Neural progenitor cell (in vitro differentiated cells): ENCODE results near the gene SPSB1. TPM values are rescaled to one million over a fixed set of nuclear protein-coding genes. Genes with fewer than 3 reads are reported as not detected.
A peak's percentile ranks its signal among the peaks of the same experiment; 100 is the strongest.

ENCODE experiments used
- DNase-seq: peaks from one replicate; pipeline ENCODE4 v3.0.0-alpha.2; 2016; ENCODE audit warnings: low spot score
- H2AFZ ChIP-seq: fragments of 200-600 bp; sonication (generic); replicated peaks from 2 replicates; pipeline ENCODE4 v1.6.1; 2016; ENCODE audit warnings: antibody characterized with exemption
- H3F3A ChIP-seq: fragments of 200-600 bp; sonication (generic); 2 replicates; pipeline ENCODE4 v1.6.1; 2016; ENCODE audit warnings: antibody characterized with exemption, low read depth
- H3K27ac ChIP-seq: fragments of 200-600 bp; sonication (generic); 2 replicates; pipeline ENCODE4 v1.5.1; 2016; ENCODE audit warnings: mild to moderate bottlenecking
- H3K27me3 ChIP-seq: fragments of 200-600 bp; sonication (generic); 2 replicates; pipeline ENCODE4 v1.6.1; 2016; ENCODE audit warnings: mild to moderate bottlenecking, moderate library complexity
- H3K36me3 ChIP-seq: fragments of 200-600 bp; sonication (generic); 2 replicates; pipeline ENCODE4 v1.5.1; 2016
- H3K4me1 ChIP-seq: fragments of 200-600 bp; sonication (generic); 2 replicates; pipeline ENCODE4 v1.6.1; 2016; ENCODE audit warnings: mixed run types
- H3K4me2 ChIP-seq: fragments of 200-600 bp; sonication (generic); 2 replicates; pipeline ENCODE4 v1.6.1; 2016
- H3K4me3 ChIP-seq: fragments of 200-600 bp; sonication (generic); 2 replicates; pipeline ENCODE4 v1.5.1; 2016
- H3K79me2 ChIP-seq: fragments of 200-600 bp; sonication (generic); 2 replicates; pipeline ENCODE4 v1.6.1; 2016; ENCODE audit warnings: low read depth
- H3K9ac ChIP-seq: fragments of 200-600 bp; sonication (generic); 2 replicates; pipeline ENCODE4 v1.6.1; 2016
- H3K9me3 ChIP-seq: fragments of 200-600 bp; sonication (generic); 2 replicates; pipeline ENCODE4 v1.5.1; 2016; ENCODE audit warnings: low read depth
- H4K20me1 ChIP-seq: fragments of 200-600 bp; sonication (generic); 2 replicates; pipeline ENCODE4 v1.6.1; 2016; ENCODE audit warnings: low read depth
- H3K27ac Mint-ChIP-seq: 3 replicates; pipeline ENCODE4 v1.8.0; 2021; ENCODE audit warnings: mixed read lengths
- H3K27me3 Mint-ChIP-seq: 2 replicates; pipeline ENCODE4 v1.8.0; 2022; ENCODE audit warnings: low read depth, mild to moderate bottlenecking, inconsistent platforms, moderate library complexity, mixed read lengths; ENCODE audit not compliant: insufficient read depth
- H3K36me3 Mint-ChIP-seq: 3 replicates; pipeline ENCODE4 v1.8.0; 2021; ENCODE audit warnings: mixed read lengths
- H3K4me1 Mint-ChIP-seq: 3 replicates; pipeline ENCODE4 v1.8.0; 2021; ENCODE audit warnings: mixed read lengths
- H3K4me3 Mint-ChIP-seq: 3 replicates; pipeline ENCODE4 v1.8.0; 2021; ENCODE audit warnings: mild to moderate bottlenecking, moderate library complexity, mixed read lengths
- H3K9me3 Mint-ChIP-seq: 3 replicates; pipeline ENCODE4 v1.8.0; 2020; ENCODE audit warnings: mixed read lengths
- EZH2 ChIP-seq: fragments of 200-600 bp; sonication (generic); IDR thresholded peaks from 2 replicates; pipeline ENCODE4 v1.6.1; 2017; ENCODE audit warnings: antibody characterized with exemption, mild to moderate bottlenecking, moderate library complexity
- EZH2phosphoT487 ChIP-seq: fragments of 200-600 bp; sonication (generic); IDR thresholded peaks from 2 replicates; pipeline ENCODE4 v1.6.1; 2017; ENCODE audit warnings: antibody characterized with exemption
- total RNA-seq: library from RNA; depleted of rRNA; stranded (reverse); fragments of >200 nt; gene quantifications from 2 replicates; pipeline ENCODE4 v1.2.3, GENCODE V29; 2015; ENCODE audit warnings: low replicate concordance
- TF ChIP-seq, protein P1 (sequence below): fragments of 200-600 bp; sonication (generic); IDR thresholded peaks from 2 replicates; pipeline ENCODE4 v1.5.1; 2017; ENCODE audit warnings: antibody characterized with exemption, mild to moderate bottlenecking

The SPSB1 gene
- total RNA-seq, 1 donor from 2014 or later: 2.8 TPM

DNA sequence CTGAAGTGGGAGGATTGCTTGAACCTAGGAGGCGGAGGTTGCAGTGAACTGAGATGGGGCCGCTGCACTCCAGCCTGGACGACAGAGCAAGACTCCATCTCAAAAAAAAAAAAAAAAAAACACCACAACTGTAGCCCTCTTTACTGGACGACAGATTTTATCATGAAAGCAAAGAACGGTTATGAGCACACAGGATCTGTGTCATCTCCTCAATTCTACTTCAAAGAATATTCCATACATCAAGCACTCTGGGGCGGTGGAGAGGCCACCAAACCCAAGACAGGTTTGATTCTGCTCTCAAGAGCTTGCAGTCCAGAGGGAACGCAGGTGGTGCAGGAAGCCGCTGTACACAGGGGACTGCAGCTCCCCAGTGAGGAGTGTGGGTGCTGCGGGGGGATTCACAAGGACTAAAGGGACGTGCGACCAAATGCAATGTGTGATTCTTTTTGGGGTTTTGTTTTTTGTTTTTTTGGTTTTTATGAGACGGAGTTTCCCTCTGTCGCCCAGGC, 110.1 kb downstream of the SPSB1 start:
- H3K4me2 ChIP-seq: no peak overlapping the region
- H3F3A ChIP-seq: peaks cover 7% of the 10 kb centered on the region
- no peak overlapping the region for H3K9ac ChIP-seq
- H3K27me3 ChIP-seq: no peaks in the 10 kb centered on the region
- no peak overlapping the region for H3K27ac ChIP-seq
- no peaks in the 10 kb centered on the region for H3K9me3 ChIP-seq
- peaks cover 9% of the 10 kb centered on the region for H3K27me3 Mint-ChIP-seq
- no peaks in the 10 kb centered on the region for H4K20me1 ChIP-seq
- no peaks in the 10 kb centered on the region for H3K79me2 ChIP-seq
- H3K4me1 Mint-ChIP-seq: peaks cover 18% of the 10 kb centered on the region
- no peaks in the 10 kb centered on the region for H3K9me3 Mint-ChIP-seq
- no peaks in the 10 kb centered on the region for H3K36me3 ChIP-seq
- H3K4me3 ChIP-seq: no peak overlapping the region
- TF ChIP-seq, protein P1, sequence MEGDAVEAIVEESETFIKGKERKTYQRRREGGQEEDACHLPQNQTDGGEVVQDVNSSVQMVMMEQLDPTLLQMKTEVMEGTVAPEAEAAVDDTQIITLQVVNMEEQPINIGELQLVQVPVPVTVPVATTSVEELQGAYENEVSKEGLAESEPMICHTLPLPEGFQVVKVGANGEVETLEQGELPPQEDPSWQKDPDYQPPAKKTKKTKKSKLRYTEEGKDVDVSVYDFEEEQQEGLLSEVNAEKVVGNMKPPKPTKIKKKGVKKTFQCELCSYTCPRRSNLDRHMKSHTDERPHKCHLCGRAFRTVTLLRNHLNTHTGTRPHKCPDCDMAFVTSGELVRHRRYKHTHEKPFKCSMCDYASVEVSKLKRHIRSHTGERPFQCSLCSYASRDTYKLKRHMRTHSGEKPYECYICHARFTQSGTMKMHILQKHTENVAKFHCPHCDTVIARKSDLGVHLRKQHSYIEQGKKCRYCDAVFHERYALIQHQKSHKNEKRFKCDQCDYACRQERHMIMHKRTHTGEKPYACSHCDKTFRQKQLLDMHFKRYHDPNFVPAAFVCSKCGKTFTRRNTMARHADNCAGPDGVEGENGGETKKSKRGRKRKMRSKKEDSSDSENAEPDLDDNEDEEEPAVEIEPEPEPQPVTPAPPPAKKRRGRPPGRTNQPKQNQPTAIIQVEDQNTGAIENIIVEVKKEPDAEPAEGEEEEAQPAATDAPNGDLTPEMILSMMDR: no peak
- TF ChIP-seq EZH2phosphoT487: no peak
- TF ChIP-seq EZH2: no peak
- H3K36me3 Mint-ChIP-seq: no peaks in the 10 kb centered on the region
- H2AFZ ChIP-seq: no peak overlapping the region
- H3K4me3 Mint-ChIP-seq: no peak overlapping the region
- H3K27ac Mint-ChIP-seq: no peak overlapping the region
- no peak for DNase-seq
- peaks cover 14% of the 10 kb centered on the region for H3K4me1 ChIP-seq

DNA sequence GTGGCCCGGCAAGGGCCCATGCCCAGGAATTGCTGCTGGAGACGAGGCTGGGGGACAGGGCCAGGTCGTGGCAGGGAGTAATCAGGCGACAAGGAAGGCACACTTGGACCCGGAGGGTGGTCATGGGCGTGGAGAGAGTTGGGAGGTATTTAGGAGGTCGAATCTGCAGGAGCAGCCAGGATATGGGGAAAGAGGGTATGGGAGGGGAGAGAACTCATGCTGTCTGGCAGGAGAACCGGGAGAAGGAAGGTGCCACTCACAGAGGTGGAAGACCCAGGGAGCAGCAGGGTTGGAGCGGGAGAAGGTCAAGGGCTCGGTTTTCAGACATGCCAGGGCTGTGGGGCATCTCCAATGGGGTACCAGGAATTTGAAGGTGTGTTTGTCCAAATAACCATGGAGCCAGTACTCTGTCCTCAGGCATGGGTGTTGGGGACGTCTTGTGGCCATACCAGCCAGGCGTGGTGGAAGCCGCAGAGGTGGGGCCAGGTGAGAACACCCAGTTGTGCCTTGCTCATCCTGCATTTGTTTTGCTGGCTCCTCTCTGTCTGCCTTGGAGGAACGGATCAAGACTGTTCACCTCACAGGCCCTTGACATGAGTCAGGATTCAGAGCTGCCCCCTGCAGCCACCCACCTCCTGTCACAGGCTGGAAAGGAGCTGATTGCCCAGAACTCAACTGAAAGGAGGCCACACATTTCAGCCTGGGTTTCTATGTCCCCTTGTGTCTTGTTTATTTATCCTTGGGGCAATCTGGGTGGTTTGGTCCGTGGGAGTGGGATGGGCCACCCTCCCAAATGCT, 111.6 kb downstream of the SPSB1 start:
- no peaks in the 10 kb centered on the region for H3K9me3 Mint-ChIP-seq
- Histone ChIP-seq H3K9ac (no peak overlapping the region), H3K4me2 (no peak overlapping the region), H3K27ac (no peak overlapping the region), H3K4me3 (no peak overlapping the region), H3K79me2 (no peaks in the 10 kb centered on the region), H3K36me3 (no peaks in the 10 kb centered on the region), H2AFZ (no peak overlapping the region), H4K20me1 (no peaks in the 10 kb centered on the region), H3F3A (peaks cover 7% of the 10 kb centered on the region), H3K27me3 (no peaks in the 10 kb centered on the region), H3K9me3 (no peaks in the 10 kb centered on the region), H3K4me1 (peaks cover 12% of the 10 kb centered on the region)
- H3K36me3 Mint-ChIP-seq: no peaks in the 10 kb centered on the region
- H3K27me3 Mint-ChIP-seq: peaks cover 9% of the 10 kb centered on the region
- no peak overlapping the region for H3K4me3 Mint-ChIP-seq
- H3K4me1 Mint-ChIP-seq: peaks cover 16% of the 10 kb centered on the region
- no peak for DNase-seq
- TF ChIP-seq EZH2: no peak
- TF ChIP-seq EZH2phosphoT487: no peak
- peak overlapping the region; percentile 48 for H3K27ac Mint-ChIP-seq

GRCh38 chr1:9406111-9406510, 113.4 kb downstream of the SPSB1 start:
- Histone ChIP-seq H3K79me2 (no peaks in the 10 kb centered on the region), H3K4me1 (no peaks in the 10 kb centered on the region), H3K4me3 (no peak overlapping the region), H3F3A (peaks cover 5% of the 10 kb centered on the region), H4K20me1 (no peaks in the 10 kb centered on the region), H3K27me3 (no peaks in the 10 kb centered on the region), H3K27ac (no peak overlapping the region), H3K9ac (no peak overlapping the region), H3K9me3 (no peaks in the 10 kb centered on the region), H3K36me3 (no peaks in the 10 kb centered on the region), H2AFZ (no peak overlapping the region), H3K4me2 (no peak overlapping the region)
- peak overlapping the region; percentile 11 for H3K27ac Mint-ChIP-seq
- H3K4me1 Mint-ChIP-seq: peaks cover 7% of the 10 kb centered on the region
- no peaks in the 10 kb centered on the region for H3K36me3 Mint-ChIP-seq
- no peak overlapping the region for H3K4me3 Mint-ChIP-seq
- no peak for DNase-seq
- H3K9me3 Mint-ChIP-seq: no peaks in the 10 kb centered on the region
- H3K27me3 Mint-ChIP-seq: peaks cover 8% of the 10 kb centered on the region
- TF ChIP-seq, protein P1: no peak
- no peak for TF ChIP-seq EZH2phosphoT487
- TF ChIP-seq EZH2: no peak

GRCh38 chr1:9410737-9411297, 118.1 kb downstream of the SPSB1 start:
- peak; percentile 29 for DNase-seq
- H3K36me3 Mint-ChIP-seq: no peaks in the 10 kb centered on the region
- no peaks in the 10 kb centered on the region for H4K20me1 ChIP-seq
- H3K27ac Mint-ChIP-seq: no peak overlapping the region
- H3K9ac ChIP-seq: no peak overlapping the region
- H3K4me2 ChIP-seq: no peak overlapping the region
- TF ChIP-seq EZH2: no peak
- TF ChIP-seq EZH2phosphoT487: no peak
- TF ChIP-seq, protein P1: no peak
- H3F3A ChIP-seq: peaks cover 5% of the 10 kb centered on the region
- no peaks in the 10 kb centered on the region for H3K36me3 ChIP-seq
- H3K79me2 ChIP-seq: no peaks in the 10 kb centered on the region
- peaks cover 14% of the 10 kb centered on the region for H3K4me1 Mint-ChIP-seq
- no peak overlapping the region for H3K27ac ChIP-seq
- no peaks in the 10 kb centered on the region for H3K9me3 Mint-ChIP-seq
- H3K27me3 Mint-ChIP-seq: peaks cover 12% of the 10 kb centered on the region
- H3K4me1 ChIP-seq: peaks cover 11% of the 10 kb centered on the region
- H3K4me3 Mint-ChIP-seq: peak overlapping the region; percentile 5
- no peak overlapping the region for H3K4me3 ChIP-seq
- H3K27me3 ChIP-seq: no peaks in the 10 kb centered on the region
- H3K9me3 ChIP-seq: no peaks in the 10 kb centered on the region
- no peak overlapping the region for H2AFZ ChIP-seq
